Psoas muscle (tissue), 8 donors: ENCODE results near the gene RPS25. TPM values are rescaled to one million over a fixed set of nuclear protein-coding genes. Genes with fewer than 3 reads are reported as not detected.

ENCODE experiments used
- ATAC-seq, 4 donors: fragments of 200-7000 bp; cut with Tn5 transposase; one replicate each; pipeline ENCODE4 v1.9.1; 2020; ENCODE audit warnings: moderate library complexity in 3 of 4, mild to moderate bottlenecking in 2 of 4
- DNase-seq, 2 donors: peaks; one replicate each; pipeline ENCODE4 v3.0.0-alpha.2; 2020
- H3K27ac ChIP-seq: fragments of 200-600 bp; one replicate; pipeline ENCODE4 v1.8.0; 2022
- H3K27me3 ChIP-seq, 3 donors: fragments of 200-600 bp in 1 of 3; one replicate each; pipeline versions ENCODE4 v1.6.1 to v1.8.0; 2013 to 2022; ENCODE audit warnings: low read length in 2 of 3, mild to moderate bottlenecking in 2 of 3, moderate library complexity in 1 of 3; ENCODE audit not compliant: insufficient read depth in 3 of 3
- H3K36me3 ChIP-seq, 2 donors: fragments of 200-600 bp in 1 of 2; one replicate each; pipeline versions ENCODE4 v1.6.1 to v1.8.0; 2013 to 2022; ENCODE audit warnings: low read depth in 1 of 2, mild to moderate bottlenecking in 1 of 2, moderate library complexity in 1 of 2; ENCODE audit not compliant: insufficient read depth in 1 of 2
- H3K4me1 ChIP-seq: fragments of 200-600 bp; one replicate; pipeline ENCODE4 v1.8.0; 2022
- H3K4me3 ChIP-seq: fragments of 200-600 bp; one replicate; pipeline ENCODE4 v1.8.0; 2022; ENCODE audit warnings: mild to moderate bottlenecking
- H3K9me3 ChIP-seq: fragments of 200-600 bp; one replicate; pipeline ENCODE4 v1.8.0; 2022
- WGBS, 3 donors: extraction: QIAGEN DNeasy Blood & Tissue Kit; methylation state at CpG; one replicate each; pipeline versions ENCODE4 v1.1.6 to v1.1.7; 2013; 5-methylcytosine and 5-hydroxymethylcytosine counted together
- intact Hi-C, 2 donors: fragments of 100-400 bp; cut with DNase I; formaldehyde crosslinking; loops; one replicate each; pipeline versions ENCODE4 v1.11.0 to v1.14.2; 2022
- polyA plus RNA-seq, 3 donors: library from polyadenylated mRNA; stranded (reverse); fragments of 200-250 nt; gene quantifications; one replicate each; pipeline ENCODE4 v1.2.3, GENCODE V29; 2013
- total RNA-seq, 4 donors: library from RNA; stranded (reverse); fragmentation: NEBNext Ultra II Directional in 2 of 4; extraction: Animal tissue kit (Norgen Biotek cat#: 25700) in 2 of 4; gene quantifications; one replicate each; pipeline versions ENCODE4 v1.2.1 to v1.2.4, GENCODE V29; 2021 to 2023
- TF ChIP-seq, protein P1 (sequence below): fragments of 200-600 bp; IDR thresholded peaks from one replicate; pipeline ENCODE4 v1.8.0; 2022; ENCODE audit warnings: antibody characterized with exemption
- donor health status: healthy with polysubstance abuse.
- donor health status: DM: no; HTN: no; CAD: no; lungs with moderate emphysema.
- donor health status: Bipolar disorder and iron deficiency.
- donor health status: healthy.
- donor health status: DM: yes; HTN: yes; CAD: no.
- donor health status: DM: no; HTN: no; CAD: no.
- donor health status: DM: no; HTN: no; CAD: no.
- donor health status: DM: yes; HTN: yes; CAD: no.

Gene RPS25
- total and polyA plus RNA-seq, 7 donors, result 1,024 to 2,514 (median 1,264) TPM

DNA sequence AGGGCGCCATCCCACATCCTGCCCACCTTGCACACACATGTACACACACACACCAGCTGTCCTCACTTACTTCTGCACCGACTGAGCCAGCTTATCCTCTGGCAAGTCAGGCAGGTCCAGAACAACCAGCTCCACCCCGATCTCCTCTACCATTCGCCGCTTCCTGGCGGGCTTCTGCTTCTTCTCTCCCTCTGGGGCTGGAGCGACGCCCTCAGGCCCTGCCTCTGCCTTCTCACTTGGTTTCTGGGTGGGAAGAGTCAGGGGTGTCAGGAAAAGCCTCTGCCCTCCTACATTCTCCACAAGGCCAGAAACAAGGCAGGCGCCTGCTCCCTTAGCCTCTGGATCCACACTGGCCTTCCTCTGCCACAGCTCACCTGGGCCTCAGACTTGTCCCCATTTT lies 30.5 kb upstream of the RPS25 start:
- 94 to 95% (median 95%) methylated on average over 9 of the region's 9 CpGs for WGBS, 3 donors
- intact Hi-C loops, result no loop called here

DNA sequence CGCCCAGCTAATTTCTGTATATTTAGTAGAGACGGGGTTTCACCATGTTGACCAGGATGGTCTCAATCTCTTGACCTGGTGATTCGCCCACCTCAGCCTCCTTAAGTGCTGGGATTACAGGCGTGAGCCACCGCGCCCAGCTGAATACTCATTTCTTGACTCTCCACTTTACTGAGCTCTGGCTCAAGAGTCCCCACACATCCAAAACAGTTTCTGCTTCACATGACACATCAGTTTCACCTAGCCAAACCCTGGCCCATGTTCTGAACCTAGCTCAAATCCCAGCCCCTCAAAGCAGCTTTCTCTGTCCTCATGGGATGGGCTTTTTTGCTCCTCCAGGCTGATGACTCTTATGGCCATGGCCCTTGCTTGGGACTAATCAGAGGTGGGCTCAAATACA lies 29.1 kb upstream of the RPS25 start:
- Histone ChIP-seq H3K27me3 (no peaks in the 10 kb centered on the region), H3K27ac (no peak overlapping the region), H3K4me3 (no peak overlapping the region), H3K9me3 (no peaks in the 10 kb centered on the region), H3K4me1 (no peaks in the 10 kb centered on the region), H3K36me3 (peaks cover 6 to 80% of the 10 kb centered on the region in 2 donors)
- TF ChIP-seq, protein P1, sequence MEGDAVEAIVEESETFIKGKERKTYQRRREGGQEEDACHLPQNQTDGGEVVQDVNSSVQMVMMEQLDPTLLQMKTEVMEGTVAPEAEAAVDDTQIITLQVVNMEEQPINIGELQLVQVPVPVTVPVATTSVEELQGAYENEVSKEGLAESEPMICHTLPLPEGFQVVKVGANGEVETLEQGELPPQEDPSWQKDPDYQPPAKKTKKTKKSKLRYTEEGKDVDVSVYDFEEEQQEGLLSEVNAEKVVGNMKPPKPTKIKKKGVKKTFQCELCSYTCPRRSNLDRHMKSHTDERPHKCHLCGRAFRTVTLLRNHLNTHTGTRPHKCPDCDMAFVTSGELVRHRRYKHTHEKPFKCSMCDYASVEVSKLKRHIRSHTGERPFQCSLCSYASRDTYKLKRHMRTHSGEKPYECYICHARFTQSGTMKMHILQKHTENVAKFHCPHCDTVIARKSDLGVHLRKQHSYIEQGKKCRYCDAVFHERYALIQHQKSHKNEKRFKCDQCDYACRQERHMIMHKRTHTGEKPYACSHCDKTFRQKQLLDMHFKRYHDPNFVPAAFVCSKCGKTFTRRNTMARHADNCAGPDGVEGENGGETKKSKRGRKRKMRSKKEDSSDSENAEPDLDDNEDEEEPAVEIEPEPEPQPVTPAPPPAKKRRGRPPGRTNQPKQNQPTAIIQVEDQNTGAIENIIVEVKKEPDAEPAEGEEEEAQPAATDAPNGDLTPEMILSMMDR, result no peak
- WGBS, 3 donors, result 95 to 98% (median 96%) methylated on average over 6 of the region's 6 CpGs
- intact Hi-C loops, result no loop called here
- ATAC-seq, result no peak
- no peak for DNase-seq

More for the DNA sequence above, 30.5 kb upstream of the RPS25 start:
- Histone ChIP-seq H3K27me3 (no peaks in the 10 kb centered on the region), H3K4me3 (no peak overlapping the region), H3K4me1 (no peaks in the 10 kb centered on the region), H3K36me3 (peaks cover 6 to 95% of the 10 kb centered on the region in 2 donors), H3K9me3 (no peaks in the 10 kb centered on the region), H3K27ac (no peak overlapping the region)
- no peak for ATAC-seq
- TF ChIP-seq, protein P1, result no peak
- DNase-seq, result no peak

- TF ChIP-seq, protein P1, result no peak
- no peak for ATAC-seq
- no peak for DNase-seq
- no peak overlapping the region for H3K27ac ChIP-seq
- H3K4me3 ChIP-seq, result no peak overlapping the region
- H3K36me3 ChIP-seq, result peaks cover 6 to 73% of the 10 kb centered on the region in 2 donors
- no peaks in the 10 kb centered on the region for H3K4me1 ChIP-seq
- H3K27me3 ChIP-seq, result no peaks in the 10 kb centered on the region
- no peaks in the 10 kb centered on the region for H3K9me3 ChIP-seq
- intact Hi-C loops, result no loop called here
- 91 to 97% (median 92%) methylated on average over 6 of the region's 6 CpGs for WGBS, 3 donors
Observed at GRCh38 chr11:119046489-119046888, 28.3 kb upstream of the RPS25 start.

DNA sequence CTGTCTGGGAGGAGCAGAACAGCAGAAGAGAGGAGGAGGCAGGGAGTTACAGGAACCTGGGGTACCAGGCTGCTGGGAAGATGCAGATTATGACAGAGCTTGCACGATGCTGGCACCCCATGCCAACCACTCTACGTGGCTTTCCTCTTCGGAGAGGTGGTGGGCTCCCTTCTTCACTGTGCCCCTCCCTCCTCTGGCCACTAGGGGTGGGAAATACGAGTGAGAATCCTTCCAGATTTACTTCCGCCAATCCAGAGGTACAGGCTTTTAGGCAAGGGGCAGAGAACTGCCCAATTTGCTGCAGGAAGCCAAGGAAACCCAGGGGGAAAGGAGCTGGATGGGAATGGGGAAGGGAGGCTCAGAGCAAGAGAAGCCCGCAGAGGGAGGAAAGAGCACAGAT lies 26.6 kb upstream of the RPS25 start:
- no peaks in the 10 kb centered on the region for H3K27me3 ChIP-seq
- intact Hi-C loops, result no loop called here
- no peak for DNase-seq
- no peaks in the 10 kb centered on the region for H3K4me1 ChIP-seq
- no peaks in the 10 kb centered on the region for H3K9me3 ChIP-seq
- TF ChIP-seq, protein P1, result no peak
- WGBS, 3 donors, result 64 to 81% (median 77%) methylated on average over 6 of the region's 6 CpGs
- no peak overlapping the region for H3K27ac ChIP-seq
- ATAC-seq, result no peak
- H3K4me3 ChIP-seq, result no peak overlapping the region
- peaks cover 6 to 55% of the 10 kb centered on the region in 2 donors for H3K36me3 ChIP-seq

GRCh38 chr11:119042927-119043326 lies 24.8 kb upstream of the RPS25 start:
- 84 to 91% (median 89%) methylated on average over 9 of the region's 9 CpGs for WGBS, 3 donors
- intact Hi-C loops, result no loop called here
- H3K4me3 ChIP-seq, result no peak overlapping the region

More at GRCh38 chr11:119042927-119043326, 24.8 kb upstream of the RPS25 start:
- TF ChIP-seq, protein P1, result no peak
- no peak overlapping the region for H3K27ac ChIP-seq
- no peaks in the 10 kb centered on the region for H3K27me3 ChIP-seq
- ATAC-seq (no peak), DNase-seq (no peak)
- H3K4me1 ChIP-seq, result no peaks in the 10 kb centered on the region
- H3K36me3 ChIP-seq, result peaks cover 6 to 37% of the 10 kb centered on the region in 2 donors
- no peaks in the 10 kb centered on the region for H3K9me3 ChIP-seq
